ENCODE data around the gene AUTS2.

DNA sequence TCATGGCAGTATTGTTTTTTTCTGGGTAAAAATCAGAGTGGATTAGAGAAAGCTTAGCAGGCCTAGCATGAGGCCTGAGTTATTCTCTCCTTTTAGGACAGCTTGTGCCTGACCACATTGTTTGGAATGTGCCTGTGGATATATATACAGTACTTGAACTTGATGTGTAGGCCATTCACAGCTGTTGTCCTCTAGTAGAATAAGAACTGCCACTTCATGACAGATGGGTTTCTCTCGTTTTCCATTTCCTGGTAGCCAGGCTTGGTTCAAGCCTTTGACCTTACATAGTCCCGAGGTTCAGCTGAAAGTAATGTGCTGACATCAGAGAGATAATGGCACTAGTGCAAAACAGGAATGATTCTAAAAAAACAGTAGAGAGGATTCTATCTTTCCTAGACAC is 473.9 kb downstream of the AUTS2 start:
- TF ChIP-seq POLR2A (IDR thresholded peaks at IDR 0.05): no peak
- TF ChIP-seq, protein P1, sequence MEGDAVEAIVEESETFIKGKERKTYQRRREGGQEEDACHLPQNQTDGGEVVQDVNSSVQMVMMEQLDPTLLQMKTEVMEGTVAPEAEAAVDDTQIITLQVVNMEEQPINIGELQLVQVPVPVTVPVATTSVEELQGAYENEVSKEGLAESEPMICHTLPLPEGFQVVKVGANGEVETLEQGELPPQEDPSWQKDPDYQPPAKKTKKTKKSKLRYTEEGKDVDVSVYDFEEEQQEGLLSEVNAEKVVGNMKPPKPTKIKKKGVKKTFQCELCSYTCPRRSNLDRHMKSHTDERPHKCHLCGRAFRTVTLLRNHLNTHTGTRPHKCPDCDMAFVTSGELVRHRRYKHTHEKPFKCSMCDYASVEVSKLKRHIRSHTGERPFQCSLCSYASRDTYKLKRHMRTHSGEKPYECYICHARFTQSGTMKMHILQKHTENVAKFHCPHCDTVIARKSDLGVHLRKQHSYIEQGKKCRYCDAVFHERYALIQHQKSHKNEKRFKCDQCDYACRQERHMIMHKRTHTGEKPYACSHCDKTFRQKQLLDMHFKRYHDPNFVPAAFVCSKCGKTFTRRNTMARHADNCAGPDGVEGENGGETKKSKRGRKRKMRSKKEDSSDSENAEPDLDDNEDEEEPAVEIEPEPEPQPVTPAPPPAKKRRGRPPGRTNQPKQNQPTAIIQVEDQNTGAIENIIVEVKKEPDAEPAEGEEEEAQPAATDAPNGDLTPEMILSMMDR (IDR thresholded peaks at IDR 0.05): no peak

Measured in breast epithelium (tissue), 3 donors.